Sigmoid colon (tissue), 7 donors: Measurements from ENCODE around the gene RDH5. TPM values are rescaled to one million over a fixed set of nuclear protein-coding genes. Genes with fewer than 3 reads are reported as not detected.
A peak's percentile ranks its signal among the peaks of the same experiment; 100 is the strongest.

Source experiments
- DNase-seq: peaks from one replicate; pipeline ENCODE4 v3.0.0-alpha.2; 2019
- H3K27ac ChIP-seq, 4 donors: fragments of 200-600 bp; sonication (generic); one replicate each; pipeline ENCODE4 v1.5.1; 2016 to 2019; ENCODE audit warnings: mild to moderate bottlenecking in 1 of 4
- H3K27me3 ChIP-seq, 3 donors: fragments of 200-600 bp; sonication (generic); one replicate each; pipeline ENCODE4 v1.5.1; 2019; ENCODE audit warnings: mild to moderate bottlenecking in 1 of 3
- H3K36me3 ChIP-seq, 4 donors: fragments of 200-600 bp; sonication (generic); one replicate each; pipeline ENCODE4 v1.5.1; 2016 to 2019
- H3K4me1 ChIP-seq, 4 donors: fragments of 200-600 bp; sonication (generic); one replicate each; pipeline ENCODE4 v1.5.1; 2017 to 2019
- H3K4me3 ChIP-seq, 4 donors: fragments of 200-600 bp; sonication (generic); one replicate each; pipeline ENCODE4 v1.5.1; 2017 to 2019; ENCODE audit warnings: mild to moderate bottlenecking in 2 of 4, moderate library complexity in 1 of 4
- H3K9me3 ChIP-seq, 4 donors: fragments of 200-600 bp in 3 of 4; sonication (generic) in 3 of 4; one replicate each; pipeline versions ENCODE4 v1.5.1 to v1.6.1; 2013 to 2019
- EP300 ChIP-seq, 4 donors: sonication (generic); formaldehyde crosslinking; IDR thresholded peaks; one replicate each; pipeline ENCODE4 v1.6.1; 2017; ENCODE audit warnings: antibody characterized with exemption in 4 of 4
- POLR2A ChIP-seq, 2 donors: fragments of 450-650 bp; IDR thresholded peaks; one replicate each; pipeline ENCODE4 v1.6.1; 2016; ENCODE audit warnings: antibody characterized with exemption in 2 of 2, mild to moderate bottlenecking in 2 of 2, moderate library complexity in 2 of 2
- POLR2AphosphoS5 ChIP-seq, 4 donors: sonication (generic); formaldehyde crosslinking; IDR thresholded peaks; one replicate each; pipeline ENCODE4 v1.6.1; 2017; ENCODE audit warnings: antibody characterized with exemption in 4 of 4
- WGBS, 2 donors: extraction: QIAGEN DNeasy Blood & Tissue Kit; methylation state at CpG; one replicate each; pipeline ENCODE4 v1.1.7; 2013; 5-methylcytosine and 5-hydroxymethylcytosine counted together
- intact Hi-C: fragments of 100-400 bp; cut with DNase I; formaldehyde crosslinking; loops from one replicate; pipeline ENCODE4 v1.15.1; 2023
- polyA plus RNA-seq, 3 donors: library from polyadenylated mRNA; stranded (reverse); fragments of 200-250 nt; gene quantifications; one replicate each; pipeline ENCODE4 v1.2.3, GENCODE V29; 2013
- total RNA-seq, 4 donors: library from RNA; depleted of rRNA; stranded (reverse); fragments of >200 nt; gene quantifications; one replicate each; pipeline ENCODE4 v1.1.0, GENCODE V29; 2016
- TF ChIP-seq, protein P1 (sequence below), 4 experiments: fragments of 450-650 bp in 3 of 4; fragments of 200-600 bp in 1 of 4; IDR thresholded peaks; one replicate each; pipeline ENCODE4 v1.5.1; 2016 to 2019; ENCODE audit warnings: antibody characterized with exemption in 4 of 4, mild to moderate bottlenecking in 3 of 4, moderate library complexity in 2 of 4
- donor health status: healthy with polysubstance abuse.
- donor health status: Bipolar disorder and iron deficiency.
- donor health status: healthy.

The RDH5 gene
- total and polyA plus RNA-seq, 7 donors = 8.4 to 37.5 (median 30.7) TPM

DNA sequence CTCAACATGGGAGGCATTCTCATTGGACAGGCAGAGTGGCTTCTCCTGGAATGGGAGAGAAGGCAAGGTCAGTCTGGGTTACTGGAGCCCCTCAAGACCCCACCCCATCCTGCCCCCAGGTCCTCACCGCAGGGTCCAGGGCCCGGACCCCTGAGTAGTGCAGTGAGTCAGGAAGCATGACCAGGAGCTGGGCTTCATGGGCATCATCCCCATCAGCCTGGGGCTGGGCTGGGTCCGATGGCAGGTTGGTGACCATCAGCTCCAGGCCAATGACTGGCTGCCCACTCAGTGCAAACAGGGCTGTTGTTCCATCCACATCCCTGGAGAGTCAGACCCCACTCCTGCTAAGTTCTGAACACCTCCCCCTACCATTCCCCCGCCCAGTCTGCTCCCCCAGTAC lies 25.5 kb upstream of the RDH5 start:
- H3K4me3 ChIP-seq = no peak overlapping the region
- H3K27me3 ChIP-seq = no peaks in the 10 kb centered on the region
- 94 to 95% methylated on average over 4 of the region's 4 CpGs for whole genome bisulfite sequencing, 2 donors
- intact Hi-C loops = no loop called here
- no peaks in the 10 kb centered on the region for H3K9me3 ChIP-seq
- no peak for DNase-seq
- H3K4me1 ChIP-seq = peaks cover 0 to 8% (median 0%) of the 10 kb centered on the region in 4 donors
- peak overlapping the region in 1 of 4 donors; percentile 21 for H3K27ac ChIP-seq
- H3K36me3 ChIP-seq = peaks cover 35 to 87% (median 60%) of the 10 kb centered on the region in 4 donors
- TF ChIP-seq EP300 (IDR thresholded peaks at IDR 0.05) (no peak), POLR2A (IDR thresholded peaks at IDR 0.05) (no peak), POLR2AphosphoS5 (IDR thresholded peaks at IDR 0.05) (no peak)
- TF ChIP-seq, protein P1, sequence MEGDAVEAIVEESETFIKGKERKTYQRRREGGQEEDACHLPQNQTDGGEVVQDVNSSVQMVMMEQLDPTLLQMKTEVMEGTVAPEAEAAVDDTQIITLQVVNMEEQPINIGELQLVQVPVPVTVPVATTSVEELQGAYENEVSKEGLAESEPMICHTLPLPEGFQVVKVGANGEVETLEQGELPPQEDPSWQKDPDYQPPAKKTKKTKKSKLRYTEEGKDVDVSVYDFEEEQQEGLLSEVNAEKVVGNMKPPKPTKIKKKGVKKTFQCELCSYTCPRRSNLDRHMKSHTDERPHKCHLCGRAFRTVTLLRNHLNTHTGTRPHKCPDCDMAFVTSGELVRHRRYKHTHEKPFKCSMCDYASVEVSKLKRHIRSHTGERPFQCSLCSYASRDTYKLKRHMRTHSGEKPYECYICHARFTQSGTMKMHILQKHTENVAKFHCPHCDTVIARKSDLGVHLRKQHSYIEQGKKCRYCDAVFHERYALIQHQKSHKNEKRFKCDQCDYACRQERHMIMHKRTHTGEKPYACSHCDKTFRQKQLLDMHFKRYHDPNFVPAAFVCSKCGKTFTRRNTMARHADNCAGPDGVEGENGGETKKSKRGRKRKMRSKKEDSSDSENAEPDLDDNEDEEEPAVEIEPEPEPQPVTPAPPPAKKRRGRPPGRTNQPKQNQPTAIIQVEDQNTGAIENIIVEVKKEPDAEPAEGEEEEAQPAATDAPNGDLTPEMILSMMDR (IDR thresholded peaks at IDR 0.05) = no peak

DNA sequence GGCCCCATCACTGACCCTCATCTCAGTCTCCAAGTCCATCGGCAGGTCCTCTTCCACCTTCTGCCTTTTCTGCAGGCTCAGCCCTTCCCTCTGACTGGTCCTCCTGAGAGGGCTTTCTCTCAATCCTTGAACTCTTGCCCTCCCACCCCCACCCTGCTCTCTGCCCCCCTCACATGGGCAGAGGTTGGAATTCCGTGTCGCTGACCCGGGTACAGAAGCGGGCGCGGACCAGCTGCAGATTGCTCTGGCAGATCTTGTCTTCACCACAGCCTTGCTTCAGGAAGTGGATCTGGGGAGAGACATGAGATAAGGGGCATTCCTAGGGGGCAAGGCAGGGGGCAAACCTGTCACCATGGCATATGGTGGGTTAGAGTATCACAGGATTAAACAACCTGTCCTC lies 24.8 kb upstream of the RDH5 start:
- Histone ChIP-seq H3K27ac (peak overlapping the region in 1 of 4 donors; percentile 21), H3K27me3 (no peaks in the 10 kb centered on the region), H3K4me1 (peaks cover 0 to 15% (median 3%) of the 10 kb centered on the region in 4 donors), H3K4me3 (no peak overlapping the region), H3K36me3 (peaks cover 35 to 94% (median 62%) of the 10 kb centered on the region in 4 donors), H3K9me3 (no peaks in the 10 kb centered on the region)
- DNase-seq = peak; percentile 40
- intact Hi-C loops = no loop called here
- TF ChIP-seq, protein P1 (IDR thresholded peaks at IDR 0.05) = no peak
- TF ChIP-seq EP300 (IDR thresholded peaks at IDR 0.05) (no peak), POLR2A (IDR thresholded peaks at IDR 0.05) (no peak), POLR2AphosphoS5 (IDR thresholded peaks at IDR 0.05) (no peak)
- 68 to 69% methylated on average over 7 of the region's 7 CpGs for WGBS, 2 donors

DNA sequence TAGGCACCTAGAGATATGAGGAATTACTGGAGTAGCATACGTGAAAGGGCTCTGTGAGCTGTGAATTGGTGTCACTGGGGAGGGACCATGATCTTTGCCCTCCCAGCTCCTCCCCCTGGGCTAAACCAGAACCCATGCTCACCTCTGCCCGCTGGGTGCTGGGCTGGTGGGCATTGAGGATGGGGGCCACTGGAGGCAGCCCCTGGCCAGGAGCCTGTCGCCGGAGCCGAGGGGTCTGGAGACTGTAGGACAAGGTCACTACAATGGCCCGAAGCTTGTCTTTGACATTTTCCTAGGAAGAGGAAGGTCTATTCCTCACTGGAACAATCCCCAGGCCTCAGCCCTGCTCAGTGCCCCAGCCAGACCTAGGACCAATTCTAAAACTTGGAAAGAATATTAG lies 24.1 kb upstream of the RDH5 start:
- WGBS, 2 donors = 87 to 93% methylated on average over 6 of the region's 6 CpGs
- Histone ChIP-seq H3K9me3 (no peaks in the 10 kb centered on the region), H3K4me1 (peaks cover 0 to 23% (median 11%) of the 10 kb centered on the region in 4 donors), H3K4me3 (no peak overlapping the region), H3K27me3 (no peaks in the 10 kb centered on the region), H3K36me3 (peaks cover 35 to 96% (median 66%) of the 10 kb centered on the region in 4 donors), H3K27ac (peak overlapping the region in 2 of 4 donors; percentile 21 to 22)
- intact Hi-C loops = no loop called here
- TF ChIP-seq, protein P1 (IDR thresholded peaks at IDR 0.05) = no peak
- DNase-seq = peak; percentile 53

DNA sequence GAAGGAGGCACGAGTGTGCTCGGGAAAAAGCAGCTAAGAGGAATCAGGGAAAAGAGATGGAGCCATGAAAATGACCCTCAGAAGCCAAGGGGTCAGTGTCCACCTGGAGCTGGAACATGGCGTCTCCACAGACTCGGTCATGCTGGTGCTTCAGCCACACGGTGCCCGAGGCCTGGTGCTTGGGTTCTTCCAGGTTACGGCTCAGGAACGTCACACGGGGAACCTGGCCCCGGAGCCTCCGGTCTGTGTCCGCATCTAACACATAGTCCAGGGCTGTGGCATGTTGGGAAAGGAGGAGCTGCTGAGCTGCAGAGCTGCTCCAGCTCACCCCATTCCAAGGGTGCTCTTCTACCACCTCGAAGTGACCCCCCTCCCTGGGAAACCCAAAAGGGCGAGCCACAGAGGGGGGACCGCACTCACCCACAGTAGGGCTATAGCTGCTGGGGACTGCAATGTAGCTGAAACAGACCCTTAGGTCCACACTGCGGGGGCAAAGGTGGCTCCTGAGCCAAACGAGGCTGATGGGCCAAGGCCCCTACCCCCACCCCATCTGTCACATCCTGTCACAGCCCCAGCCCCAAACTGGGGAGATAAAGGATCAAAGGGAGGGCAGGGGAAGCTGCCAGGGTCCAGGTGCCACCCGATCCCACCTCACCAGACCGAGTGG lies 23.3 kb upstream of the RDH5 start:
- intact Hi-C loops = no loop called here
- TF ChIP-seq EP300 (IDR thresholded peaks at IDR 0.05) = no peak
- no peak for TF ChIP-seq POLR2A (IDR thresholded peaks at IDR 0.05)
- TF ChIP-seq POLR2AphosphoS5 (IDR thresholded peaks at IDR 0.05) = no peak
- TF ChIP-seq, protein P1 (IDR thresholded peaks at IDR 0.05) = no peak
- peak; percentile 57 for DNase-seq
- H3K27ac ChIP-seq = peak overlapping the region in 1 of 4 donors; percentile 21
- H3K36me3 ChIP-seq = peaks cover 35 to 92% (median 60%) of the 10 kb centered on the region in 4 donors
- H3K4me1 ChIP-seq = peaks cover 0 to 31% (median 19%) of the 10 kb centered on the region in 4 donors
- no peak overlapping the region for H3K4me3 ChIP-seq
- H3K9me3 ChIP-seq = no peaks in the 10 kb centered on the region
- no peaks in the 10 kb centered on the region for H3K27me3 ChIP-seq
- WGBS, 2 donors = 85 to 87% methylated on average over 19 of the region's 19 CpGs
